Osteoblast (primary cell): ENCODE data around the gene VSIR. TPM values are rescaled to one million over a fixed set of nuclear protein-coding genes. Genes with fewer than 3 reads are reported as not detected.

Experiments
- DNase-seq: peaks from one replicate; pipeline ENCODE4 v3.0.0; 2011; ENCODE audit warnings: low spot score, mixed read lengths; ENCODE audit not compliant: insufficient read length; ENCODE audit errors: missing footprints
- H2AFZ ChIP-seq: 2 replicates; pipeline ENCODE4 v1.6.0; 2011; ENCODE audit warnings: mild to moderate bottlenecking, low read length
- H3K27ac ChIP-seq: 2 replicates; pipeline ENCODE4 v1.5.1; 2011; ENCODE audit warnings: mild to moderate bottlenecking, low read depth, low read length, moderate library complexity
- H3K27me3 ChIP-seq: 2 replicates; pipeline ENCODE4 v1.6.0; 2012; ENCODE audit warnings: mild to moderate bottlenecking, control low read depth, inconsistent platforms, low read length, moderate library complexity; ENCODE audit not compliant: insufficient read depth
- H3K36me3 ChIP-seq: 2 replicates; pipeline ENCODE4 v1.5.1; 2011; ENCODE audit warnings: mild to moderate bottlenecking, low read length, control low read depth, moderate library complexity; ENCODE audit not compliant: insufficient read depth
- H3K4me1 ChIP-seq: 2 replicates; pipeline ENCODE4 v1.5.1; 2011; ENCODE audit warnings: mild to moderate bottlenecking, low read length, control low read depth, moderate library complexity; ENCODE audit not compliant: insufficient read depth
- H3K4me2 ChIP-seq: 2 replicates; pipeline ENCODE4 v1.6.0; 2011; ENCODE audit warnings: mild to moderate bottlenecking, low read length; ENCODE audit not compliant: insufficient read depth
- H3K4me3 ChIP-seq: fragments of 200-600 bp; sonication (generic); 3 replicates; pipeline ENCODE4 v1.5.1; 2012; ENCODE audit warnings: mild to moderate bottlenecking, low read length, inconsistent platforms; ENCODE audit not compliant: insufficient read depth
- H3K79me2 ChIP-seq: 2 replicates; pipeline ENCODE4 v1.6.0; 2012; ENCODE audit warnings: mild to moderate bottlenecking, low read length, control low read depth, inconsistent platforms; ENCODE audit not compliant: insufficient read depth
- H3K9me3 ChIP-seq: 2 replicates; pipeline ENCODE4 v1.5.1; 2011; ENCODE audit warnings: low read depth, low read length, control low read depth
- H4K20me1 ChIP-seq: 2 replicates; pipeline ENCODE4 v1.6.0; 2012; ENCODE audit warnings: mild to moderate bottlenecking, low read length, control low read depth; ENCODE audit not compliant: insufficient read depth
- total RNA-seq: library from RNA; depleted of rRNA; stranded (reverse); fragments of >200 nt; gene quantifications from 2 replicates; pipeline ENCODE4 v1.2.3, GENCODE V29; 2012
- TF ChIP-seq, protein P1 (sequence below): IDR thresholded peaks from 2 replicates; pipeline ENCODE4 v1.5.1; 2011; ENCODE audit warnings: mild to moderate bottlenecking, low read depth, low read length, moderate library complexity; ENCODE audit errors: extremely low read depth

VSIR gene
- total RNA-seq, 1 donor, result 75.3 TPM

DNA sequence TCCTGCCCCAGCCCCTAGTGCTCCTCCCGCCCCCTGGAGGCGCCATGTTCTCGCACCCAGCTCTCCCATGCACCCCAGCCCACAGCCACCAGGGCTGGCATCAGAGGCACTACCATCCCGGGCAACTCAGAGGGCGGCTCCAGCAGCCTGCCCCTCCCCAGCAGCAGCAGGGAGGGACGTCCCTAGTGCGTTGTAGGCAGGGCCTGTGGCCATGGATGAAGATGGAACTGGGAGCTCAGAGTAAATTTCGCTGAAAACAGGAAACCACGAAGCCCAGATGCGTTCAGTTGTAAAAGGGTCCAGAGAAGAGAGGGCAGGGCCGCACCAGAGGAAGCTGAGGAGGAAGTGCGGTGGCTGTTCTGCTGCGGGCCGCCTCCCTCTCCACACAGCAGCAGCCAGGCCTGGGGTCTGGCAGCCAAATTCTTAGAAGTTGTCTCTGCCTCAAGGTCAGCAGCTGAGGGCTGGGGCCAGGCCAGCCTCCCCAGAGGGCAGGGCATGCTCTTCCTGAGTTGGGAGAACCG, 24.6 kb downstream of the VSIR start:
- no peaks in the 10 kb centered on the region for H3K79me2 ChIP-seq
- no peak overlapping the region for H3K4me2 ChIP-seq
- DNase-seq, result no peak
- H3K4me1 ChIP-seq, result no peaks in the 10 kb centered on the region
- no peak overlapping the region for H3K27ac ChIP-seq
- H4K20me1 ChIP-seq, result peaks cover 6% of the 10 kb centered on the region
- TF ChIP-seq, protein P1, sequence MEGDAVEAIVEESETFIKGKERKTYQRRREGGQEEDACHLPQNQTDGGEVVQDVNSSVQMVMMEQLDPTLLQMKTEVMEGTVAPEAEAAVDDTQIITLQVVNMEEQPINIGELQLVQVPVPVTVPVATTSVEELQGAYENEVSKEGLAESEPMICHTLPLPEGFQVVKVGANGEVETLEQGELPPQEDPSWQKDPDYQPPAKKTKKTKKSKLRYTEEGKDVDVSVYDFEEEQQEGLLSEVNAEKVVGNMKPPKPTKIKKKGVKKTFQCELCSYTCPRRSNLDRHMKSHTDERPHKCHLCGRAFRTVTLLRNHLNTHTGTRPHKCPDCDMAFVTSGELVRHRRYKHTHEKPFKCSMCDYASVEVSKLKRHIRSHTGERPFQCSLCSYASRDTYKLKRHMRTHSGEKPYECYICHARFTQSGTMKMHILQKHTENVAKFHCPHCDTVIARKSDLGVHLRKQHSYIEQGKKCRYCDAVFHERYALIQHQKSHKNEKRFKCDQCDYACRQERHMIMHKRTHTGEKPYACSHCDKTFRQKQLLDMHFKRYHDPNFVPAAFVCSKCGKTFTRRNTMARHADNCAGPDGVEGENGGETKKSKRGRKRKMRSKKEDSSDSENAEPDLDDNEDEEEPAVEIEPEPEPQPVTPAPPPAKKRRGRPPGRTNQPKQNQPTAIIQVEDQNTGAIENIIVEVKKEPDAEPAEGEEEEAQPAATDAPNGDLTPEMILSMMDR, result no peak
- no peaks in the 10 kb centered on the region for H3K27me3 ChIP-seq
- H2AFZ ChIP-seq, result peak overlapping the region; percentile 2
- no peak overlapping the region for H3K4me3 ChIP-seq
- H3K36me3 ChIP-seq, result peaks cover 17% of the 10 kb centered on the region
- no peaks in the 10 kb centered on the region for H3K9me3 ChIP-seq

DNA sequence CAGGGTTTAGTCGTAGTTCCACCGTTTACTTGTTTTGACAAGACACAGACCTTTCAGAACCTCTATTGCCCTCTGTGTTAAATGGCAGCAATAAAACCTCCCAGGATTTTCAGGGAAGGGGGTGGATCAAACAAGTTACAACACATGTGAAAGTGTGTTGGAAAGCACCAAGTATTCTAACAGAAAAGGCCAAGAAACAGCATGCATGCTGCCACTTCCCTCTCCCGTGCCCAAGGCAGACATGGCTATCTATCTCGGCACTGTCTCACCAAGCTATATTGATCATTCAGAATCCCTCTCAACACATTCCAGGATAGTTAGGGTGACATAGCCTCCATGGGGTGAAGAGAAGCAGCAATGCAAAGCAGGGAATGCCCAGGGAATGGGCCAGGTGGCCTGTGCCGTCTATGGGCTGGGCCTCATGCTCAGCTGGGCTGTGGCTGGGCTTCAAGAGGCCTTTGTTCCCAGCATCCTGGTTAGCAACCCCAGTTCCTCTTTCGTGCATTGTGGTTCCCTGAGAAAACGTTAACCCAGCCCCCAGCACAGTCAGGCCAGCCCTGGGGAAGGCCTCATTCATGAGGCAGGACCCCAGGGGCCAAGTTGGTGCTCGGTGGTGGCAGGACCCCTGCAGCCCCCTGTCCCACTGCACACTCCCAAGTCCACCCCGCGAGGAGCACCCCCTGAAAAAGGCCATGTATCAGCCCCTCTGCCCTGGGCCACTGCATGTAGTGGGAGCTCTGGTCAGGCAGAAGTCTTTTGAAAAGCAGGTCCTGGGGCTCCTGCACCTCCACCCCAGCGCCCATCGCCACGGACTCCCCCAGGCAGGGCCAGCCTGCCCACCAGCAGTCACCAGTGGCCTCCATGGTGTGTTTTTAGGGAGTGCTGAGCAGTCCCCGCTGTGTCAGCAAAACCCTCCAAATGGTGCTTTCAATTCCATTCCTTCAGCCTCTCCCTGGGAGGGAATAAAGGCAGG, 25.5 kb downstream of the VSIR start:
- Histone ChIP-seq H3K36me3 (peaks cover 10% of the 10 kb centered on the region), H3K4me1 (no peaks in the 10 kb centered on the region), H2AFZ (no peak overlapping the region), H3K9me3 (peaks cover 2% of the 10 kb centered on the region), H3K27ac (no peak overlapping the region), H4K20me1 (no peaks in the 10 kb centered on the region), H3K79me2 (no peaks in the 10 kb centered on the region), H3K4me2 (no peak overlapping the region), H3K4me3 (no peak overlapping the region), H3K27me3 (no peaks in the 10 kb centered on the region)
- no peak for DNase-seq
- TF ChIP-seq, protein P1, result no peak

DNA sequence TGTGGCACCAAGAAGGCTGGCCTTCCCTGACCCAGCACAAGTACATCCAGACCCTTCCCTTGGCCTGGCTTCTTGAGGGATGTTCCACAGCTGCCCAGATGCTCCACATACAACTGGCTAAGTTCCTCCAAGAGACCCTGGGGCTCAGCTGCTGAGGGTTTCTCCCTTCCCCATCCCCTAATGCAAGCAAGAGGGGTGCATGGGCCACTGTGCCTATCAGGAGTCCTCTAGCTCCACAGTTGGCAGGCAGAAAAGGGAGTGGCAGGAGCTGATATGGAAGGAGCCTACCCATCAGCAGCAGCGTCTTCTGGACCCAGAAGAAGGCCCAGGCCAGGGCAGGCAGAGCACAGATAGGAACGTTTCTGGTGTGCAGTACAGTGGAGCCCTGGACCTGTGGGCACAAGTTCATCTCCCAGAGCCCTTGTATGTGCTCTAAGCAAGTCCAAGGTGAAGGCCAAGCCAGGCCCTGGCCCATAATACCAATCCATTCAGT, 26.2 kb downstream of the VSIR start:
- Histone ChIP-seq H3K27ac (no peak overlapping the region), H3K4me2 (no peak overlapping the region), H2AFZ (no peak overlapping the region), H3K27me3 (no peaks in the 10 kb centered on the region), H3K79me2 (no peaks in the 10 kb centered on the region), H3K4me1 (no peaks in the 10 kb centered on the region), H3K4me3 (no peak overlapping the region), H4K20me1 (no peaks in the 10 kb centered on the region), H3K36me3 (peaks cover 3% of the 10 kb centered on the region), H3K9me3 (peaks cover 6% of the 10 kb centered on the region)
- no peak for DNase-seq
- TF ChIP-seq, protein P1, result no peak
